ENCODE measurements around the gene CTNNA1.
A peak's percentile ranks its signal among the peaks of the same experiment; 100 is the strongest.
"Not testable (repeated sequence)": the region's sequence is repeated elsewhere in the genome, so short reads cannot be mapped to it uniquely, and the experiment has no call there.

CTNNA1 gene

DNA sequence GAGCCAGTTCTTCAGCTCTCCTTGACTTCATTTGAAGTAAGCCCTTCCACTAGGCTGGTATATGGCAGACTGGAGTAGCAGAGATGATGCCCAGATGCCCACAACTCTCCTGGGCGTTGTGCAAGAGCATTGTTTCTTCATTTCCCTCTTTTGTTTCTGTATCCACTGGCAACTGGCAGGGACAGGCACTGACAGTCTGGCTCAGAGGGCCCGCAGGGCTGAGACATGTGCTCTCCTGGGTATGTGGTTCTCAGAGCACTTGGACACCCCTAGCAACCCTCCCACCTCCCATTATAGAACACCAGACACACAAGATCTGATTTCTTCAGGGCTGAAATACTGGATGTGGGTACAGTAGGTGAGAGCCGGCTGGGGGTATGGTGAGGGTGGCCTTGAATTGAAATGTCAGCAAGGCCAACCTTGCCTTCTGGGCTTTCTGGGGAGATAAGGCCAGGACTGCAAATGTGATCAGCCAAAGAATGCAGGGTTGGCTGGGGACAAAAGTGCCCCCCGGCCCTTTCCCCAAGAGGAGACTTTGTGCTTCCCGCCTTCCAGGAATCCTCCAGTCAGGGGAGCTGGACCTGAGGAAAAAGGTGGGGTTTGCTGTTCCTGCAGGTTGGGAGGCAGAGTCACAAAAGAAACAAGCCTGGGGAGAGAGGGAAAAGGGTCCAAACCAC lies 28.6 kb upstream of the CTNNA1 start:
- DNase-seq (ENCODE audit: low read depth) = no peak

- no peak for DNase-seq (ENCODE audit: low read depth)
Observed at GRCh38 chr5:138725153-138725817, 27.9 kb upstream of the CTNNA1 start.

DNA sequence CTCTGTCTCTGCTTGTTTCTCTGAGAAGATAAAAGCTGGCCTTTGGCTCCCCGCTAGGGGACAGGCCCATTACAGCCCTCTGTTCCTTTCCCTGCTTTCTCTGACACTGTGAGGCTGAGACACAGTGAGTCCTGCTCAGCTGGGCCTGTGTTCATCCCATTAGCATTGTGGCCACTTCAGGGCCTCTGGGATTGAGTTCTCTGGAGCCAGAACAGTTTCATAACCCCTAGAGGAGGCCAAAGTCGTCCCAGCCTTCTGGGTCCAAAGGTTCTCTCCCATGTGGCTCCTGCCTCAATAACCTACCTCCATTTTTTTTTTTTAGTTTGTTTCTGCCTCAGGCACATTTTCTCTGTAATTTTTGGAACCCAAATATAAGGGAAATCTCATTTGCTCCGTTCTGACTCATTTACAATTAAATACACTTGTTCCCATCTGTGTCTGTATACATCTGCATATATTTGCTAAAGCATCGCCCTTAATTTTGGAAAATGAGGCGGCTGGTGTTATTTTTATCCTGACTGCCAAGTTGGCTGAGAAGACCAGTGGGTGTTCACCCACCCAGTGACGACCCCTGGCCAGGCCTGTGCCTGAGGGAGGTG lies 27.3 kb upstream of the CTNNA1 start:
- DNase-seq (ENCODE audit: low read depth) = no peak

DNA sequence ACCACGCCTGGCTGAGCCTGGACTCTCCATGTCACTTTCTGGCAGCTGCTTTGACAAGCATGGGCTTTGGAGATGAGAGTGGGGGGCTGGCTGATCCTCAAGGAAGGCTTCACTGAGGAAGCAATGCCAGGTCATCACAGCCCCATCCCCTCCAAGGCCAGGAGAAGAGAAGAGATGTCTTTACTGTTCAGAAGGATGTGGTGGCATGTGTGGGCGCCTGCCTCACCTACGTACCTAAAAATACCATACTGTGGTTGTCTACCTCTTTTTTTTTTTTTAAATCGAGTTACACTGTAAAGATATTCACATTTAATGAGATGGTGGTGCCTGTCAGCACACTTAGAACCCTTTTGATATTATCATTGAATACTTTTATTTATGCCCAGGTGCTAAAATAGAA lies 26.4 kb upstream of the CTNNA1 start:
- DNase-seq (ENCODE audit: low read depth) = no peak

DNA sequence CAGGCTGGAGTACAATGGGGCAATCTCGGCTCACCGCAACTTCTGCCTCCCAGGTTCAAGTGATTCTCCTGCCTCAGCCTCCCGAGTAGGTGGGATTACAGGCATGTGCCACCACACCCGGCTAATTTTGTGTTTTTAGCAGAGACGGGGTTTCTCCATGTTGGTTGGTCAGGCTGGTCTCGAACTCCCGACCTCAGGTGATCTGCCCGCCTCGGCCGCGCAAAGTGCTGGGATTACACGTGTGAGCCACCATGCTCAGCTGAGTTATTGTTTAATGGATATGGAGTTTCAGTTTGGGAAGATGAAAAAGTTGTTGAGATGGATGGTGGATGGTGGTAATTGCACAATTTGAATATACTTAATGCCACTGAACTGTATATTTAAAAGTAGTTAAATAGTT lies 22.7 kb upstream of the CTNNA1 start:
- not testable (repeated sequence) for DNase-seq (ENCODE audit: low read depth)

DNA sequence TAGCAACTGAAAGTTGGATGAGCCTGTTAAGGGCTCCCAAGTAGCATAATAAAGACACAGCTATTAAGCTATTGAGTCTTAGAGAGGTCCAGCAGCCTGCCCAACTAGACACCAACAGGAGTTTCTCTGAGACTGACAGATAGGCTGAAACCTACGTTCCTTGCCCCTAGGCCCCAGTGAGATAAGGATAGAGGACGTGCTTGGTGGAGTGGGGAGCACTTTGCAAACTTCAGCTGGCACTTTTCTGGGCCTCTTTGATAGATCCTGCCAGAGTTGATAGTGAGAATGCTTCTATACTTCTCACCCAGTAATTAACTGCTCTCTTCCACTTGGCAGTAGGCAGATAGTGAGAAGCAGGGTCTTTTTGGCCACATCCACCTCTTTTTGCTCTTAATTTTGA lies 20.8 kb upstream of the CTNNA1 start:
- no peak for DNase-seq (ENCODE audit: low read depth)

GRCh38 chr5:138732933-138733332 lies 20.3 kb upstream of the CTNNA1 start:
- no peak for DNase-seq (ENCODE audit: low read depth)

DNA sequence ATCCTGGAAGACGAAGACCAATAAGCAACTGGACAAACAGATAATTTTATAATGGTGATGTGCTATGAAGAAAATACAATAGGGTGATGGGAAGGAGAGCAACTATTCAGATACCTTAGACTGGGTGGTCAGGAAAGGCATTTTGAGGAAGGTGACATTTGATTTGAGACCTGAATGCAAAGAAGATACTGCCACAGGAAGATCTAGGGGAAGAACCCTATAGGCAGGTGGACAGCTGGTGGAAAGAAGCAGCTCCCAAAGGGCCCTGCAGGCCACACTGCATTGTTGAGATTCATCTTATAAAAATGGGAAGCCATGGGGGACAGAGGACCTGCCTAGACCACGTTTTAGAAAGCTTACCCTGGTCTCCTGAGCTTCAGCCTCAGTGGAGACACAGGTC lies 19.7 kb upstream of the CTNNA1 start:
- no peak for DNase-seq (ENCODE audit: low read depth)

- no peak for DNase-seq (ENCODE audit: low read depth)
Observed at GRCh38 chr5:138736293-138736692, 16.9 kb upstream of the CTNNA1 start.

- no peak for DNase-seq (ENCODE audit: low read depth)
Observed at GRCh38 chr5:138737494-138738265, 15.5 kb upstream of the CTNNA1 start.

- no peak for DNase-seq (ENCODE audit: low read depth)
Observed at GRCh38 chr5:138738399-138738798, 14.8 kb upstream of the CTNNA1 start.

GRCh38 chr5:138739938-138740337 lies 13.3 kb upstream of the CTNNA1 start:
- DNase-seq (ENCODE audit: low read depth) = no peak

DNA sequence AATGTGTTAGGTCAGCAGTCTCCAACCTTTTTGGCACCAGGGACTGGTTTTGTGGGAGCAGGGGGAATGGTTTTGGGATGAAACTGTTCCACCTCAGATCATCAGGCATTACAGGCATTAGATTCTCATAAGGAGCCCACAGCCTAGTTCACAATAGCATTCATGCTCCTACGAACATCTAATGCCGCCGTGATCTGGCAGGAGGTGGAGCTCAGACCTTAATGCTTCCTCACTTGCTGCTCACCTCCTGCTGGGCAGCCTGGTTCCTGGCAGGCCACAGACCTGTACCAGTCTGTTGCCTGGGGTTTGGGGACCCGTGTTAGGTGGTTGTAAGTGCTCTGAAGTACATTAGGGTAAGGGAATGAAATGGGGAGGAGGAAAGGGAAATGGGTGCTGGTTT lies 9.7 kb upstream of the CTNNA1 start:
- no peak for DNase-seq (ENCODE audit: low read depth)

DNA sequence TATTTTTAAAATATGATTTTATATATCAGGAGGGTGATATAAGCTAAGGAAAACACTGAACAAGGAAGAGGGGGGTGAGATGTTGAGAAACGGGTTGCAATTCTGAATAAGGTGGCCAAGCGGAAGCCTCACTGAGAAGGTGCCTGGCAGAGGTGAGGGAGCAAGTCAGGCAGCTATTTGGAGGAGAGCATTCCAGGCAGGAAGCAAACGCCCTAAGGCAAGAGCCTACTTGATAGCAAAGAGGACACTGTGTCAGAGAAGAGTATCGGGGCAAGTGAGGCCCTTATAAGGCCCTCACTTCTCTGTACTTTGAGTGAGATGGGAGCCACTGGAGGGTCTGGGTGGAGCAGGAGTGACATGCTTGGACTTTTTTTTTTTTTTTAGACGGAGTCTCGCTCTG lies 8.0 kb upstream of the CTNNA1 start:
- no peak for DNase-seq (ENCODE audit: low read depth)

DNA sequence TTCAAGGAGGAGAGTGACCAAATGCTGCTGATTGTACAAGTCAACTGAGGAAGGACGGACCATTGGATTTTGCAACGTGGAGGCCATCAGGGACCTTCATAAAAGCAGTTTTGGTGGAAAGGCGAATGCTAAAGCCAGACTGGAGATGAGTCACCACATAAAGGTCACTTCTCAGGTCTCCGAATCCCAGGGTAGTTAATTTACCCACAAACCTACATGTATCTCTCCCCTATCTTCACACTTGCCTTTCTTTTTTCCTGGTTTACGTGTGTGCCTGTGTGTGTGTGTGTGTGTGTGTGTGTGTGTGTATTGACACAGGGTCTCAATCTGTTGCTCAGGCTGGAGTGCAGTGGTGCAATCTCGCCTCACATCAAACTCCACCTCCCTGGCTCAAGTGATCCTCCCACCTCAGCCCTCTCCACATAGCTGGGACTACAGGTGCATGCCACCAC lies 4.6 kb upstream of the CTNNA1 start:
- DNase-seq (ENCODE audit: low read depth) = no peak

- not testable (repeated sequence) for DNase-seq (ENCODE audit: low read depth)
Observed at GRCh38 chr5:138751344-138751743, 1.9 kb upstream of the CTNNA1 start.

- DNase-seq (ENCODE audit: low read depth) = no peak
Observed at GRCh38 chr5:138752341-138752950, 779 bp upstream of the CTNNA1 start.

DNA sequence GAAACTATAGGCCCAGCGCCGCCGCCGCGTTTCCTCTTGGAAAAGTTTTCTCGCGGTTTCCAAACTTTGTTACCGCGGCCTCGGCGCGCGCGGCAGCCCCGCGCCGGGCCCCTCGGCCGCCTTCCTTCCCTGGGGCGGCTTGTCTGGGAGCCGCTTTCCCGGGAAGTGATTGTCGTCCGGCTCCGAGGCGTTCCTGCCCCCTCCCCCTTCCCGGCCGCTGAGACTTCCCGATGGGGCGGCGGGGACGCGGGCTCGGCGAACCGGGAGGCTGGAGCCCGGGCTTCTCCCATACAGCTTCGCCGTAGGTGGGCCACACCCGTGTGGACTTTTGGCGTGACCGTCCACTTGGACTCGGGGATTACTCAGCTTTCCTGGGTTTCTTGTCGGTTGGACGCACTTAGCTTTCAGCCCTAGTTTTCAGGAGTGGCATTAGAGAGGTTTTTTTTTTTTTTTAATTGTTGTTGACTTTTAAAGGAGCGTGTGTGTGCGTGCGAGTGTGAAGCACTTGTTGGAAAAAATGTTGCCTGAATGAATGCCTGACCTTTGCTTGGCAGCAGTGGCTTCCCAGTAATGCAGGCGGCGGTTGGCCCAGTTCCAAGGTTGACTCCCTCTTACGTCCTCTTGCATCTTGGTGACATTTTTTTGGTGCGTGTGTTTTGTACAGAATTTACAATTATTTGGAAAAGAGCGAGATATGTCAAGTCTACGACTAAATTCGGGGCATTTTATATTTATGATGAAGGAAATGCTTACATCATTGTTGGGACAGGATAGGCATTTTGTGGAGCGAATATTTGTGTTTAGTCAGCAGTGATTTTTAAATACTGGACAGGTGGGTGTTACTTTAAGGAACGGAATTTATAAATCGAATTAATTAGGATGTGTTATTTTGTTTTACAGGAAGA lies 821 bp downstream of the CTNNA1 start:
- DNase-seq (ENCODE audit: low read depth) = peak; percentile 23

GRCh38 chr5:138754699-138755057 lies 1.5 kb downstream of the CTNNA1 start:
- DNase-seq (ENCODE audit: low read depth) = no peak

- DNase-seq (ENCODE audit: low read depth) = no peak
Observed at GRCh38 chr5:138755084-138755748, 2.0 kb downstream of the CTNNA1 start.
